MM.1S (cell line): ENCODE data around the gene ZNF138.
"Not testable (repeated sequence)": the region's sequence is repeated elsewhere in the genome, so short reads cannot be mapped to it uniquely, and the experiment has no call there.

ENCODE experiments used
- DNase-seq: peaks from one replicate; pipeline ENCODE4 v3.0.0-alpha.2; 2015
- H2AFZ ChIP-seq: fragments of 300-600 bp; sonication (generic); 2 replicates; pipeline ENCODE4 v1.6.0; 2016; ENCODE audit warnings: antibody characterized with exemption, low read length
- H3F3A ChIP-seq: fragments of 300-600 bp; sonication (generic); 2 replicates; pipeline ENCODE4 v1.6.1; 2016; ENCODE audit warnings: mild to moderate bottlenecking, antibody characterized with exemption, low read length, moderate library complexity, mixed read lengths; ENCODE audit not compliant: insufficient read depth
- H3K27ac ChIP-seq: fragments of 300-600 bp; sonication (generic); 2 replicates; pipeline ENCODE4 v1.5.1; 2016; ENCODE audit warnings: mild to moderate bottlenecking, low read length
- H3K27me3 ChIP-seq: fragments of 300-600 bp; sonication (generic); replicated peaks from 2 replicates; pipeline ENCODE4 v1.6.0; 2016; ENCODE audit warnings: low read length; ENCODE audit not compliant: insufficient read depth
- H3K36me3 ChIP-seq: fragments of 300-600 bp; sonication (generic); replicated peaks from 2 replicates; pipeline ENCODE4 v1.6.1; 2016; ENCODE audit warnings: mild to moderate bottlenecking, low read length, mixed read lengths; ENCODE audit not compliant: insufficient read depth
- H3K4me1 ChIP-seq: fragments of 300-600 bp; sonication (generic); 2 replicates; pipeline ENCODE4 v1.6.1; 2016; ENCODE audit warnings: low read length, mixed read lengths
- H3K4me2 ChIP-seq: fragments of 300-600 bp; sonication (generic); 2 replicates; pipeline ENCODE4 v1.6.0; 2016; ENCODE audit warnings: low read depth, low read length
- H3K4me3 ChIP-seq: fragments of 300-600 bp; sonication (generic); 2 replicates; pipeline ENCODE4 v1.5.1; 2016; ENCODE audit warnings: low read length, mixed read lengths
- H3K79me2 ChIP-seq: fragments of 300-600 bp; sonication (generic); 2 replicates; pipeline ENCODE4 v1.6.1; 2016; ENCODE audit warnings: mixed run types, low read length, mixed read lengths
- H3K9ac ChIP-seq: fragments of 300-600 bp; sonication (generic); 2 replicates; pipeline ENCODE4 v1.6.1; 2016; ENCODE audit warnings: low read length, mixed read lengths
- H3K9me2 ChIP-seq: fragments of 300-600 bp; sonication (generic); replicated peaks from 2 replicates; pipeline ENCODE4 v1.6.1; 2016; ENCODE audit warnings: mild to moderate bottlenecking, low read length, mixed read lengths; ENCODE audit not compliant: insufficient read depth
- H3K9me3 ChIP-seq: fragments of 300-600 bp; sonication (generic); replicated peaks from 2 replicates; pipeline ENCODE4 v1.6.1; 2016; ENCODE audit warnings: mild to moderate bottlenecking, low read length, mixed read lengths; ENCODE audit not compliant: insufficient read depth
- H4K20me1 ChIP-seq: fragments of 300-600 bp; sonication (generic); 2 replicates; pipeline ENCODE4 v1.6.1; 2016; ENCODE audit warnings: mild to moderate bottlenecking, low read length, moderate library complexity, mixed read lengths; ENCODE audit not compliant: insufficient read depth
- EZH2 ChIP-seq: fragments of 300-600 bp; sonication (generic); optimal IDR thresholded peaks from 2 replicates; pipeline ENCODE3; 2017; ENCODE audit warnings: low read depth, mild to moderate bottlenecking, antibody characterized with exemption, low read length, mixed read lengths
- EZH2phosphoT487 ChIP-seq: fragments of 300-600 bp; sonication (generic); IDR thresholded peaks from 2 replicates; pipeline ENCODE4 v1.6.1; 2018; ENCODE audit warnings: antibody characterized with exemption, low read length
- TF ChIP-seq, protein P1 (sequence below): fragments of 300-600 bp; sonication (generic); IDR thresholded peaks from 2 replicates; pipeline ENCODE4 v1.5.1; 2016; ENCODE audit warnings: antibody characterized with exemption, low read length, mixed read lengths

Gene ZNF138

GRCh38 chr7:64830926-64831325 is 36.7 kb downstream of the ZNF138 start:
- H3K9me3 ChIP-seq = no peaks in the 10 kb centered on the region
- peaks cover 13% of the 10 kb centered on the region; the same call in 1 of the 2 replicates for H3K4me1 ChIP-seq
- TF ChIP-seq EZH2phosphoT487 = no peak
- TF ChIP-seq, protein P1, sequence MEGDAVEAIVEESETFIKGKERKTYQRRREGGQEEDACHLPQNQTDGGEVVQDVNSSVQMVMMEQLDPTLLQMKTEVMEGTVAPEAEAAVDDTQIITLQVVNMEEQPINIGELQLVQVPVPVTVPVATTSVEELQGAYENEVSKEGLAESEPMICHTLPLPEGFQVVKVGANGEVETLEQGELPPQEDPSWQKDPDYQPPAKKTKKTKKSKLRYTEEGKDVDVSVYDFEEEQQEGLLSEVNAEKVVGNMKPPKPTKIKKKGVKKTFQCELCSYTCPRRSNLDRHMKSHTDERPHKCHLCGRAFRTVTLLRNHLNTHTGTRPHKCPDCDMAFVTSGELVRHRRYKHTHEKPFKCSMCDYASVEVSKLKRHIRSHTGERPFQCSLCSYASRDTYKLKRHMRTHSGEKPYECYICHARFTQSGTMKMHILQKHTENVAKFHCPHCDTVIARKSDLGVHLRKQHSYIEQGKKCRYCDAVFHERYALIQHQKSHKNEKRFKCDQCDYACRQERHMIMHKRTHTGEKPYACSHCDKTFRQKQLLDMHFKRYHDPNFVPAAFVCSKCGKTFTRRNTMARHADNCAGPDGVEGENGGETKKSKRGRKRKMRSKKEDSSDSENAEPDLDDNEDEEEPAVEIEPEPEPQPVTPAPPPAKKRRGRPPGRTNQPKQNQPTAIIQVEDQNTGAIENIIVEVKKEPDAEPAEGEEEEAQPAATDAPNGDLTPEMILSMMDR = no peak
- TF ChIP-seq EZH2 = no peak
- H3K27ac ChIP-seq = peak overlapping the region; percentile 73; the same call in 1 of the 2 replicates
- no peaks in the 10 kb centered on the region for H3K36me3 ChIP-seq
- no peaks in the 10 kb centered on the region for H3K27me3 ChIP-seq
- peak overlapping the region; percentile 32 for H2AFZ ChIP-seq
- no peaks in the 10 kb centered on the region for H4K20me1 ChIP-seq
- peak; percentile 75 for DNase-seq
- peaks cover 13% of the 10 kb centered on the region; the same call in 1 of the 2 replicates for H3F3A ChIP-seq
- peak overlapping the region; percentile 32; the same call in 1 of the 2 replicates for H3K4me3 ChIP-seq
- no peaks in the 10 kb centered on the region for H3K79me2 ChIP-seq
- H3K9me2 ChIP-seq = no peaks in the 10 kb centered on the region
- H3K9ac ChIP-seq = no peak overlapping the region; the same call in 1 of the 2 replicates
- H3K4me2 ChIP-seq = peak overlapping the region; percentile 64

DNA sequence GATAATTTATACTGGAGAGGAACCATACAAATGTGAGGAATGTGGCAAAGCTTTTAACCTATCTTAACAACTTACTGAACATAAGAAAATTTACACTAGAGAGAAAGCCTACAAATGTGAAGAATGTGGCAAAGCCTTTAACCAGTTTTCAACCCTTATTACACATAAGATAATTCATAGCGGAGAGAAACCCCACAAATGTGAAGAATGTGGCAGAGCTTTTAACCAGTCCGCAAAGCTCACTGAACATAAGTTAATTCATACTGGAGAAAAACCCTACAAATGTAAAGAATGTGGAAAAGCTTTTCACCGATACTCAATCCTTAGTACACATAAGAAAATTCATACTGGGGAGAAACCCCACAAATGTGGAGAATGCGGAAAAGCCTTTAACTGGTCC is 37.9 kb downstream of the ZNF138 start:
- TF ChIP-seq, protein P1 = no peak
- TF ChIP-seq EZH2phosphoT487 = no peak
- Histone ChIP-seq H3K9me3 (no peaks in the 10 kb centered on the region), H3K4me2 (no peak overlapping the region), H3K9ac (no peak overlapping the region), H4K20me1 (no peaks in the 10 kb centered on the region), H3K27me3 (no peaks in the 10 kb centered on the region), H3K4me1 (peaks cover 13% of the 10 kb centered on the region; the same call in 1 of the 2 replicates), H3K27ac (no peak overlapping the region), H3F3A (peaks cover 13% of the 10 kb centered on the region; the same call in 1 of the 2 replicates), H3K9me2 (no peaks in the 10 kb centered on the region), H3K36me3 (no peaks in the 10 kb centered on the region), H3K79me2 (no peaks in the 10 kb centered on the region), H2AFZ (no peak overlapping the region), H3K4me3 (no peak overlapping the region)
- no peak for DNase-seq

- Histone ChIP-seq H4K20me1 (no peaks in the 10 kb centered on the region), H3F3A (peaks cover 13% of the 10 kb centered on the region; the same call in 1 of the 2 replicates), H3K9ac (no peak overlapping the region), H3K27me3 (no peaks in the 10 kb centered on the region), H3K4me2 (no peak overlapping the region), H3K4me3 (no peak overlapping the region), H3K79me2 (no peaks in the 10 kb centered on the region), H3K9me2 (no peaks in the 10 kb centered on the region), H3K9me3 (no peaks in the 10 kb centered on the region), H2AFZ (no peak overlapping the region), H3K36me3 (no peaks in the 10 kb centered on the region), H3K4me1 (peaks cover 9% of the 10 kb centered on the region; the same call in 1 of the 2 replicates), H3K27ac (no peak overlapping the region)
- DNase-seq = no peak
- TF ChIP-seq EZH2 (no peak), EZH2phosphoT487 (no peak)
- TF ChIP-seq, protein P1 = no peak
Observed at GRCh38 chr7:64834989-64835388, 40.8 kb downstream of the ZNF138 start.

DNA sequence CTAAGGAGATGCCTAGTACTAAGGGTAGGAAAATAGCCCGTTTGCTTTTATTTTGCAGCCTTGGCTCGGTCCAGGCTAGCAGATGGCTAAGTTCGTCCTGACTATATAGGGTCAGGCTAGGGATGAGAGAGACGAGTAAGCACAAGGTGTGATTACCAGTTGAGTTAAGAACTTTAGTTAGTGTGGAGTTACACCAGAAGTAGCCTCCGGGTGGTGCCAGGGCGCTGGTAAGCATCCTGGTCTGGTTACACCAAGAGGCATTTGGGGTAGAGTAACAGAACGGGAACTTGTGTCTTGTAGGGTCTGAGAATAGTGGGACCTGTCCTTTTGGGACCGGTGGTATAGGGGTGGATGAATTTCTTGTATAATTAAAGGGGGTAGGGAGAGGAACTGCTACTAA is 41.6 kb downstream of the ZNF138 start:
- H3K79me2 ChIP-seq, H3K36me3 ChIP-seq, DNase-seq, H3K4me3 ChIP-seq, H3K27me3 ChIP-seq, H3K9me2 ChIP-seq, H3K9me3 ChIP-seq, H3K27ac ChIP-seq, H2AFZ ChIP-seq, H3K4me2 ChIP-seq, H3F3A ChIP-seq, H3K4me1 ChIP-seq, H4K20me1 ChIP-seq, H3K9ac ChIP-seq: not testable (repeated sequence)

DNA sequence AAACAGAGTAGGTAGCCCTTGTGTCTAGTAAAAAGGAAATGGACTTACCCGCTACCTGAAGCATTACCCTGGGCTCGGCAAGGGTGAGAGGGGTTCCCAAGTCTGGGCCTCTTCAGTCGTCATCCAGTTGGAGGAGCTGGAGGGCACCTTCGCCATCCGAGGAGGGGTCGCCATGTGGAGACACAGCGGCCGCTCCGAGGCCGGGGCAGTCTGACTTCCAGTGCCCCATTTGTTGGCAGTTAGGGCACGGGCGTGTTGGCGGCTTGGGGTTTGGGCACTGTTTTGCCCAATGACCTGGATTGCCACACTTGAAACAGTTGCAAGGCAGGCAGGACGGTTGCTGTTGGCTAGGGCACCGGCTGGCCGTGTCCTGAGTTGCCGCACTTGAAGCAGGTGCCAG is 43.8 kb downstream of the ZNF138 start:
- H4K20me1 ChIP-seq, H3K4me1 ChIP-seq, H3K4me2 ChIP-seq, H3K4me3 ChIP-seq, H3K36me3 ChIP-seq, H2AFZ ChIP-seq, H3K9me2 ChIP-seq, H3F3A ChIP-seq, H3K27me3 ChIP-seq, DNase-seq, H3K9me3 ChIP-seq, H3K27ac ChIP-seq, H3K9ac ChIP-seq, H3K79me2 ChIP-seq: not testable (repeated sequence)
